Caco-2 (cell line): Measurements from ENCODE around the gene PTPDC1. TPM values are rescaled to one million over a fixed set of nuclear protein-coding genes. Genes with fewer than 3 reads are reported as not detected.

Experiments
- BruUV-seq: library from RNA; stranded (reverse); fragments of 400-500 nt; replicated peaks from 2 replicates; lab custom pipeline; 2021; lab: Mats Ljungman, UMichigan
- CTCF ChIA-PET: fragments of 300-600 bp; sonication (Branson Sonifier 250); formaldehyde crosslinking; loops from one replicate; lab custom pipeline; 2022; ENCODE audit warnings: antibody characterized with exemption; lab: Charles Lee
- POLR2A ChIA-PET: fragments of 300-600 bp; sonication (Branson Sonifier 250); formaldehyde crosslinking; loops from one replicate; lab custom pipeline; 2022; ENCODE audit warnings: antibody characterized with exemption; lab: Charles Lee
- DNase-seq, 2 experiments: peaks; one replicate each; pipeline versions ENCODE4 v3.0.0 to v3.0.0-alpha.2; 2020 to 2022
- H3K27me3 ChIP-seq: replicated peaks from 2 replicates; pipeline ENCODE4 v1.6.0; 2011; ENCODE audit warnings: low read length; ENCODE audit not compliant: control insufficient read depth, insufficient read depth
- H3K36me3 ChIP-seq: 2 replicates; pipeline ENCODE4 v1.5.1; 2011; ENCODE audit warnings: low read length; ENCODE audit not compliant: control insufficient read depth, insufficient read depth
- H3K4me1 ChIP-seq: fragments of 250-450 bp; sonication (Bioruptor Pico); 2 replicates; pipeline ENCODE4 v1.5.1; 2020; ENCODE audit warnings: mild to moderate bottlenecking
- H3K4me3 ChIP-seq: 2 replicates; pipeline ENCODE4 v1.5.1; 2011; ENCODE audit warnings: low read depth, mild to moderate bottlenecking, control low read depth, low read length
- H3K9me3 ChIP-seq: fragments of 250-450 bp; sonication (Bioruptor Pico); 2 replicates; pipeline ENCODE4 v1.5.1; 2020; ENCODE audit warnings: mild to moderate bottlenecking, moderate library complexity
- H3K27ac Mint-ChIP-seq: one replicate; pipeline ENCODE4 v1.8.0; 2022; ENCODE audit warnings: mixed read lengths; ENCODE audit not compliant: unreplicated experiment
- H3K27me3 Mint-ChIP-seq: one replicate; pipeline ENCODE4 v1.8.0; 2022; ENCODE audit warnings: mixed read lengths; ENCODE audit not compliant: insufficient read depth, unreplicated experiment
- H3K36me3 Mint-ChIP-seq: one replicate; pipeline ENCODE4 v1.8.0; 2022; ENCODE audit warnings: mild to moderate bottlenecking, mixed read lengths; ENCODE audit not compliant: insufficient read depth, unreplicated experiment
- H3K4me1 Mint-ChIP-seq: one replicate; pipeline ENCODE4 v1.8.0; 2022; ENCODE audit warnings: low read depth, mixed read lengths; ENCODE audit not compliant: unreplicated experiment
- H3K4me3 Mint-ChIP-seq: one replicate; pipeline ENCODE4 v1.8.0; 2022; ENCODE audit warnings: mild to moderate bottlenecking, moderate library complexity, mixed read lengths; ENCODE audit not compliant: unreplicated experiment
- H3K9me3 Mint-ChIP-seq: one replicate; pipeline ENCODE4 v1.8.0; 2022; ENCODE audit warnings: mixed read lengths; ENCODE audit not compliant: unreplicated experiment
- CTCF ChIP-seq, 2 experiments: fragments of 200-600 bp in 1 of 2; IDR thresholded peaks; 1 replicate in 1 of 2; 2 replicates in 1 of 2; pipeline versions ENCODE4 v1.5.1 to v1.8.0; 2011 to 2022; ENCODE audit warnings: antibody characterized with exemption in 1 of 2, control low read depth in 1 of 2, inconsistent platforms in 1 of 2, low read depth in 1 of 2, low read length in 1 of 2, mild to moderate bottlenecking in 1 of 2, moderate library complexity in 1 of 2; ENCODE audit not compliant: insufficient read depth in 1 of 2, severe bottlenecking in 1 of 2, unreplicated experiment in 1 of 2
- intact Hi-C: fragments of 100-400 bp; cut with micrococcal nuclease; formaldehyde crosslinking; loops from one replicate; pipeline ENCODE4 v1.10.0; 2022; ENCODE audit not compliant: unreplicated experiment
- total RNA-seq: library from RNA; stranded (reverse); gene quantifications from 2 replicates; pipeline ENCODE4 v1.2.3, GENCODE V29; 2022

Gene PTPDC1
- total RNA-seq, 1 experiment from 2014 or later, result 5.9 TPM

- Mint-ChIP-seq H3K4me3 (no peak overlapping the region), H3K36me3 (no peaks in the 10 kb centered on the region), H3K27ac (no peak overlapping the region), H3K27me3 (no peaks in the 10 kb centered on the region), H3K9me3 (no peaks in the 10 kb centered on the region), H3K4me1 (no peaks in the 10 kb centered on the region)
- Histone ChIP-seq H3K4me1 (no peaks in the 10 kb centered on the region), H3K36me3 (no peaks in the 10 kb centered on the region), H3K4me3 (no peak overlapping the region), H3K27me3 (no peaks in the 10 kb centered on the region), H3K9me3 (no peaks in the 10 kb centered on the region)
- intact Hi-C loops, result no loop called here
- CTCF ChIA-PET, result no interaction called here
- no peak for DNase-seq
- TF ChIP-seq CTCF (IDR thresholded peaks at IDR 0.05; ENCODE audit: insufficient read depth in 1 of 2, low read depth in 1 of 2, low read length in 1 of 2, severe bottlenecking in 1 of 2, unreplicated experiment in 1 of 2), result no peak
- POLR2A ChIA-PET, result no interaction called here
- BruUV-seq, result no TSS peak
Observed at GRCh38 chr9:94101162-94101853, 17.0 kb downstream of the PTPDC1 start.

- Mint-ChIP-seq H3K36me3 (no peaks in the 10 kb centered on the region), H3K4me3 (no peak overlapping the region), H3K27ac (no peak overlapping the region), H3K4me1 (no peaks in the 10 kb centered on the region), H3K9me3 (no peaks in the 10 kb centered on the region), H3K27me3 (no peaks in the 10 kb centered on the region)
- no TSS peak for BruUV-seq
- intact Hi-C loops, result no loop called here
- ChIA-PET CTCF (no interaction called here), POLR2A (no interaction called here)
- DNase-seq, result no peak
- TF ChIP-seq CTCF (IDR thresholded peaks at IDR 0.05; ENCODE audit: insufficient read depth in 1 of 2, low read depth in 1 of 2, low read length in 1 of 2, severe bottlenecking in 1 of 2, unreplicated experiment in 1 of 2), result no peak
- H3K4me1 ChIP-seq, result no peaks in the 10 kb centered on the region
- H3K27me3 ChIP-seq, result no peaks in the 10 kb centered on the region
- no peak overlapping the region for H3K4me3 ChIP-seq
- no peaks in the 10 kb centered on the region for H3K9me3 ChIP-seq
- no peaks in the 10 kb centered on the region for H3K36me3 ChIP-seq
Observed at GRCh38 chr9:94108584-94108983, 24.3 kb downstream of the PTPDC1 start.

- TF ChIP-seq CTCF (IDR thresholded peaks at IDR 0.05; ENCODE audit: insufficient read depth in 1 of 2, low read depth in 1 of 2, low read length in 1 of 2, severe bottlenecking in 1 of 2, unreplicated experiment in 1 of 2), result no peak
- no peak overlapping the region for H3K4me3 Mint-ChIP-seq
- Histone ChIP-seq H3K27me3 (no peaks in the 10 kb centered on the region), H3K4me3 (no peak overlapping the region), H3K4me1 (no peaks in the 10 kb centered on the region), H3K9me3 (no peaks in the 10 kb centered on the region), H3K36me3 (no peaks in the 10 kb centered on the region)
- no peaks in the 10 kb centered on the region for H3K27me3 Mint-ChIP-seq
- H3K27ac Mint-ChIP-seq, result no peak overlapping the region
- DNase-seq, result no peak
- CTCF ChIA-PET, result no interaction called here
- H3K36me3 Mint-ChIP-seq, result no peaks in the 10 kb centered on the region
- intact Hi-C loops, result no loop called here
- no peaks in the 10 kb centered on the region for H3K9me3 Mint-ChIP-seq
- H3K4me1 Mint-ChIP-seq, result no peaks in the 10 kb centered on the region
- POLR2A ChIA-PET, result no interaction called here
- no TSS peak for BruUV-seq
Observed at GRCh38 chr9:94110821-94111252, 26.6 kb downstream of the PTPDC1 start.
